Activated naive CD4-positive, alpha-beta T cell (primary cell): Measurements from ENCODE around the gene MATK.

Source experiments
- DNase-seq, 4 experiments: peaks; one replicate each; lab custom pipeline; 2025; lab: John Stamatoyannopoulos, UW

The MATK gene

GRCh38 chr19:3746371-3747056 lies 39.7 kb downstream of the MATK start:
- no peak for DNase-seq

- no peak for DNase-seq
These were observed 40.7 kb downstream of the MATK start for GRCh38 chr19:3745363-3746045.

- DNase-seq, result no peak
These were observed 42.7 kb downstream of the MATK start for GRCh38 chr19:3743486-3743885.

- no peak for DNase-seq
These were observed 45.8 kb downstream of the MATK start for GRCh38 chr19:3740431-3740830.

GRCh38 chr19:3738477-3739220 lies 47.5 kb downstream of the MATK start:
- no peak for DNase-seq

- DNase-seq, result no peak
These were observed 48.5 kb downstream of the MATK start for GRCh38 chr19:3737487-3738205.

- DNase-seq, result no peak
These were observed 50.0 kb downstream of the MATK start for GRCh38 chr19:3736106-3736724.

- no peak for DNase-seq
These were observed 51.9 kb downstream of the MATK start for GRCh38 chr19:3734310-3734600.

GRCh38 chr19:3733549-3734309 lies 52.5 kb downstream of the MATK start:
- DNase-seq, result no peak

GRCh38 chr19:3732108-3732507 lies 54.1 kb downstream of the MATK start:
- no peak for DNase-seq

- DNase-seq, result no peak
These were observed 55.7 kb downstream of the MATK start for GRCh38 chr19:3730457-3730958.
